Astrocyte of the spinal cord (primary cell): Measurements from ENCODE around the gene UBR2.
"Not testable (repeated sequence)": the region's sequence is repeated elsewhere in the genome, so short reads cannot be mapped to it uniquely, and the experiment has no call there.

ENCODE experiments used
- DNase-seq: peaks from one replicate; pipeline ENCODE4 v3.0.0; 2011; ENCODE audit warnings: low read depth, low spot score
- H3K4me3 ChIP-seq: 2 replicates; pipeline ENCODE4 v1.5.1; 2011; ENCODE audit warnings: low read depth, mild to moderate bottlenecking, low read length, moderate library complexity
- in situ Hi-C: cut with HindIII; loops from 2 replicates; pipeline ENCODE4 v1.10.0; 2017; ENCODE audit warnings: low sequenced_read_pairs
- TF ChIP-seq, protein P1 (sequence below): IDR thresholded peaks from 2 replicates; pipeline ENCODE4 v1.5.1; 2012; ENCODE audit warnings: low read depth, mild to moderate bottlenecking, low read length, inconsistent platforms

The UBR2 gene

DNA sequence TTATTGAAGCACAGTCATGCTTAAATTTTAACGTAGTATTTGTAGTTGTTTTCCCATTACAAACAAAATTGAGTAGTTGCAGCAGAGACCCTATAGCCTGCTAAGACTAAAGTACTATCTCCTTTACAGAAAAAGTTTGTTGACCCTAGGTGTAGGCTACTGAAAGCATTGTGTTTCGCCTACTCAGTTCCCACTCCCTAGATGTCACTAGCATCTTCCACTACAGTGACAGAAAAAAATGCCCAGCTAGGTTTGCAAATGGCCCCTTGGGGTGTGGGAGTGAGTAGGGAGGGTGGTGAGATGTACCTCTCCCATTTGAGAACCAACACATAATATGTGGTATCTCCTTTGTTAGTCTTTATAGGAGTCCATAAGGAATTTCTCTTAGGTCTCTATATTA lies 34.5 kb downstream of the UBR2 start:
- in situ Hi-C loops, result no loop called here
- no peak for DNase-seq
- H3K4me3 ChIP-seq, result no peak overlapping the region
- TF ChIP-seq, protein P1, sequence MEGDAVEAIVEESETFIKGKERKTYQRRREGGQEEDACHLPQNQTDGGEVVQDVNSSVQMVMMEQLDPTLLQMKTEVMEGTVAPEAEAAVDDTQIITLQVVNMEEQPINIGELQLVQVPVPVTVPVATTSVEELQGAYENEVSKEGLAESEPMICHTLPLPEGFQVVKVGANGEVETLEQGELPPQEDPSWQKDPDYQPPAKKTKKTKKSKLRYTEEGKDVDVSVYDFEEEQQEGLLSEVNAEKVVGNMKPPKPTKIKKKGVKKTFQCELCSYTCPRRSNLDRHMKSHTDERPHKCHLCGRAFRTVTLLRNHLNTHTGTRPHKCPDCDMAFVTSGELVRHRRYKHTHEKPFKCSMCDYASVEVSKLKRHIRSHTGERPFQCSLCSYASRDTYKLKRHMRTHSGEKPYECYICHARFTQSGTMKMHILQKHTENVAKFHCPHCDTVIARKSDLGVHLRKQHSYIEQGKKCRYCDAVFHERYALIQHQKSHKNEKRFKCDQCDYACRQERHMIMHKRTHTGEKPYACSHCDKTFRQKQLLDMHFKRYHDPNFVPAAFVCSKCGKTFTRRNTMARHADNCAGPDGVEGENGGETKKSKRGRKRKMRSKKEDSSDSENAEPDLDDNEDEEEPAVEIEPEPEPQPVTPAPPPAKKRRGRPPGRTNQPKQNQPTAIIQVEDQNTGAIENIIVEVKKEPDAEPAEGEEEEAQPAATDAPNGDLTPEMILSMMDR, result no peak

DNA sequence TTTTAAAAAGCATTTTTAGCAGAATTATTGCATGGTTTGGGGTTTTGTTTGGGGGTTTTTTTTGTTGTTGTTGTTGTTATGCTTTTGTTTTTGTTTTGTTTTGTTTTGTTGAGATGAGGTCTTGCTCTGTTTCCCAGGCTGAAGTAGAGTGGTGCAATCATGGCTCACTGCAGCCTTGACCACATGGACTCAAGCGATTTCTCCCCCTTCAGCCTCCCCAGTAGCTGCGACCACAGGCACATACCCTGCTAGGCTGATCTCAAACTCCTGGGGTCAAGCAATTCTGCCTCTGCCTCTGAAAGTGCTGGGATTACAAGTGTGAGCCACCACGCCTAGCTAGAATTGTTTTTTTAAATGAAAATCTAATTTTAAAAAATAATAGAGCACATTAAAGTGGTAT lies 35.7 kb downstream of the UBR2 start:
- in situ Hi-C loops, result no loop called here
- TF ChIP-seq, protein P1, result no peak
- no peak for DNase-seq
- H3K4me3 ChIP-seq, result no peak overlapping the region

DNA sequence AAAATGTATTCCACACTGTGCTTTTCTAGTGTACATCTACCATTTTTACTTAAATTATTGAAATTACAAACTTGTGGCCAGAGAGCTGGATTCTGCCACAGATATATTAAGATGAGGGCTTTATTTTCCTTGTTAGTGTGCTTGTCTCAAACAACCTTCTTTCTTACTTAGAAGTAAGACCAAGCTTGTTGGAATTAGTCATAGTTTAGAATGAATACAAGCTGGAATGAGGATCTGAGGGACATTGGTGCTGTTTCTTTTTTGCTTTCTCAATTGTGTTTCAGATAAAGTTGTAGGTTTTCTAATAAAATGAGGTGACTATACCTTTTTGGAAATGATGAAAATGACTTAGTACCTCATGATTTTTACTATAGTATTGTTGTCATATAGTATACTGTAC lies 40.3 kb downstream of the UBR2 start:
- H3K4me3 ChIP-seq, result no peak overlapping the region
- TF ChIP-seq, protein P1, result no peak
- in situ Hi-C loops, result no loop called here
- no peak for DNase-seq

DNA sequence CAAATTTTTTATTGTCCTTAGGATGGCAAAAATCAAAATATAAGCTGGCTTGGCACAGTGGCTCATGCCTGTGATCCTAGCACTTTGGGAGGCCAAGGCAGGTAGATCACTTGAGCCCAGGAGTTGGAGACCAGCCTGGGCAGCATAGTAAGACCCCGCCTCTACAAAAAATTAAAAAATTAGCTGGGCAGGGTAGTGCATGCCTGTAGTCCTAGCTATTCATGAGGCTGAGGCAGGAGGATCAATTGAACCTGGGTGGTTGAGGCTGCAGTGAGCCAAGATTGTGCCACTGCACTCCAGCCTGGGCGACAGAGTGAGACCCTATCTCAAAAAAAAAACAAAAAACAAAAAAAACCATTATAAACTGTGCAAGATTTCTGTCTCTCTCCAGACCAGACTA lies 40.9 kb downstream of the UBR2 start:
- in situ Hi-C loops, DNase-seq, H3K4me3 ChIP-seq: not testable (repeated sequence)

DNA sequence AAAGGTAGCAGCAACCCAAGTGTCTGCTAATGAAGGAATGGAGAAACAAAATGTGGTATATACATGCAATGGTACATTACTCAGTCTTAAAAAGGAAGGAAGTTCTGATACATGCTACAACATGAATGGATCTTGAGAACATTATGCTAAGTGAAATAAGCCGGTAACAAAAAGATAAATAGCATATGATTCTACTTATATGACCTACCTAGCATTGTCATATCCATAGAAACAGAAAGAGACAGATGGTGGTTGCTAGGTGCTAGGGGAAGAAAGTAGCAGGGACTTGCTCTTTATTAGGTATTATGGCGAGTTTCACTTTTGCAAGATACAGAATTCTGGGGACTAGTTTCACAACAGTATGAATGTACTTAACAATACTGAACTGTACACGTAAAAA lies 46.6 kb downstream of the UBR2 start:
- TF ChIP-seq, protein P1, result no peak
- no peak for DNase-seq
- no peak overlapping the region for H3K4me3 ChIP-seq
- in situ Hi-C loops, result no loop called here

DNA sequence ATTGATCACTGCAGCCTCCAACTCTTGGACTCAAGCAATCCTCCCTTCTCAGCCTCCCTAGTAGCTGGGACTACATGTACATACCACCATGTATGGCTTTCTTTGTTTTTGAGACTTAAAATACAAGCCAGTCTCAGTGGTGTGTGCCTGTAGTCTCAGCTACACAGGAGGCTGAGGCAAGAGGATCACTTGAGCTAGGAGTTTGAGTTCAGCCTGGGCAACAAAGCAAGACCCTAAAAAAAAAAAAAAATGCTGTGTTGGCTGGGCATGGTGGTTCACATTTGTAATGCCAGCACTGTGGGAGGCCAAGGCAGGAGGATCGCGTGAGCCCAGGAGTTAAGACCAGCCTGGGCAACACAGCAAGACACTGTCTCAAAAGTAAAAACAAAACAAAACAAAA lies 51.7 kb downstream of the UBR2 start:
- in situ Hi-C loops, result no loop called here
- H3K4me3 ChIP-seq, result no peak overlapping the region
- TF ChIP-seq, protein P1, result no peak
- DNase-seq, result no peak

DNA sequence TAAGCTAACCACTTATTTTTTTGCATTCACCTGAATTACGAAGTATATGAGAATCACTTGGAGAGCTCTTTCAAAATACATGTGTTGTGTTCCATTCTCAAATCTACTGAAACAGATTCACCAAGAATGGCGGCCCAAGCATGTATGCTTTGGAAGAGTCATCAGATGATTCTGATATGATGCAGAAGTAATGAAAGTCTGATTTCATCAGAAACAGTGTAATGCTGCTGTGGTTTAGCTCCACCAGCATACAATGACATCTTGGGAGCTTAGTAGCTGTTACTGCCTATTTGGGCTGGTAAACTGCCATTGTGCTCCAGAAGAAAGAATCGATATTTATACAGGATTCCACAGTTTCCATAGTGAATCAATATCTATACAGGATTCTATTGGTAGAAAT lies 52.9 kb downstream of the UBR2 start:
- TF ChIP-seq, protein P1, result no peak
- no peak overlapping the region for H3K4me3 ChIP-seq
- in situ Hi-C loops, result no loop called here
- DNase-seq, result no peak
